H9 (cell line): ENCODE data around the gene TECRL. TPM values are rescaled to one million over a fixed set of nuclear protein-coding genes. Genes with fewer than 3 reads are reported as not detected.

Experiments used
- DNase-seq: peaks from one replicate; pipeline ENCODE4 v3.0.0-alpha.2; 2017
- H2AFZ ChIP-seq: one replicate; pipeline ENCODE4 v1.6.1; 2013; ENCODE audit warnings: mild to moderate bottlenecking, low read length, control low read depth, moderate library complexity
- H2AK5ac ChIP-seq: 2 replicates; pipeline ENCODE4 v1.6.1; 2013; ENCODE audit warnings: low read length, control low read depth, mixed read lengths; ENCODE audit not compliant: insufficient read length
- H2BK120ac ChIP-seq: one replicate; pipeline ENCODE4 v1.6.1; 2013; ENCODE audit warnings: low read depth, mild to moderate bottlenecking, low read length, control low read depth, inconsistent platforms; ENCODE audit not compliant: poor library complexity, severe bottlenecking
- H2BK12ac ChIP-seq: 2 replicates; pipeline ENCODE4 v1.6.1; 2013; ENCODE audit warnings: low read length, control low read depth, mixed read lengths, low read depth; ENCODE audit not compliant: insufficient read length
- H2BK15ac ChIP-seq: 2 replicates; pipeline ENCODE4 v1.6.1; 2013; ENCODE audit warnings: low read depth, low read length, control low read depth
- H2BK20ac ChIP-seq: one replicate; pipeline ENCODE4 v1.6.1; 2013; ENCODE audit warnings: low read depth, mild to moderate bottlenecking, low read length, control low read depth, inconsistent platforms; ENCODE audit not compliant: poor library complexity, severe bottlenecking
- H2BK5ac ChIP-seq: 2 replicates; pipeline ENCODE4 v1.6.1; 2013; ENCODE audit warnings: low read length, control low read depth, mixed read lengths; ENCODE audit not compliant: insufficient read length
- H3K14ac ChIP-seq: 2 replicates; pipeline ENCODE4 v1.6.1; 2013; ENCODE audit warnings: low read length, control low read depth; ENCODE audit not compliant: insufficient read depth
- H3K18ac ChIP-seq: 2 replicates; pipeline ENCODE4 v1.6.1; 2013; ENCODE audit warnings: low read depth, mild to moderate bottlenecking, mixed read lengths, low read length, control low read depth; ENCODE audit not compliant: insufficient read length
- H3K23ac ChIP-seq: 2 replicates; pipeline ENCODE4 v1.6.1; 2013; ENCODE audit warnings: low read length, control low read depth, mixed read lengths, low read depth; ENCODE audit not compliant: insufficient read length
- H3K23me2 ChIP-seq: 2 replicates; pipeline ENCODE4 v1.6.1; 2013; ENCODE audit warnings: low read depth, mild to moderate bottlenecking, mixed read lengths, low read length, control low read depth; ENCODE audit not compliant: insufficient read length, poor library complexity, severe bottlenecking
- H3K27ac ChIP-seq: 2 replicates; pipeline ENCODE4 v1.5.1; 2013; ENCODE audit warnings: low read length, control low read depth, mixed read lengths, low read depth; ENCODE audit not compliant: insufficient read length
- H3K27me3 ChIP-seq: 2 replicates; pipeline ENCODE4 v1.6.1; 2013; ENCODE audit warnings: low read length, control low read depth, inconsistent platforms; ENCODE audit not compliant: insufficient read depth
- H3K4ac ChIP-seq: 2 replicates; pipeline ENCODE4 v1.6.1; 2013; ENCODE audit warnings: low read depth, mild to moderate bottlenecking, control low read depth, inconsistent platforms, low read length, moderate library complexity
- H3K4me1 ChIP-seq: 2 replicates; pipeline ENCODE4 v1.6.1; 2013; ENCODE audit warnings: low read length, control low read depth, inconsistent platforms; ENCODE audit not compliant: insufficient read depth
- H3K4me2 ChIP-seq: 2 replicates; pipeline ENCODE4 v1.6.1; 2013; ENCODE audit warnings: low read length, control low read depth, mixed read lengths; ENCODE audit not compliant: insufficient read length, insufficient read depth
- H3K56ac ChIP-seq: 2 replicates; pipeline ENCODE4 v1.6.1; 2013; ENCODE audit warnings: low read depth, mild to moderate bottlenecking, mixed read lengths, low read length, control low read depth; ENCODE audit not compliant: insufficient read length
- H3K79me1 ChIP-seq: 2 replicates; pipeline ENCODE4 v1.6.1; 2013; ENCODE audit warnings: low read depth, mild to moderate bottlenecking, moderate library complexity, low read length, control low read depth, inconsistent platforms; ENCODE audit not compliant: insufficient read depth, poor library complexity, severe bottlenecking
- H3K79me2 ChIP-seq: 2 replicates; pipeline ENCODE4 v1.6.1; 2013; ENCODE audit warnings: low read length, control low read depth, inconsistent platforms; ENCODE audit not compliant: insufficient read depth
- H3K9ac ChIP-seq: 2 replicates; pipeline ENCODE4 v1.6.1; 2013; ENCODE audit warnings: low read length, control low read depth, mixed read lengths; ENCODE audit not compliant: insufficient read length; ENCODE audit errors: extremely low read depth
- H3K9me3 ChIP-seq: one replicate; pipeline ENCODE4 v1.6.1; 2013; ENCODE audit warnings: low read depth, low read length, inconsistent platforms; ENCODE audit not compliant: control insufficient read depth
- H3T11ph ChIP-seq: one replicate; pipeline ENCODE4 v1.6.1; 2013; ENCODE audit warnings: mild to moderate bottlenecking, low read length, control low read depth, inconsistent platforms
- H4K20me1 ChIP-seq: one replicate; pipeline ENCODE4 v1.6.1; 2013; ENCODE audit not compliant: control insufficient read depth, insufficient read length, insufficient read depth
- H4K5ac ChIP-seq: 2 replicates; pipeline ENCODE4 v1.6.1; 2013; ENCODE audit warnings: low read depth, mild to moderate bottlenecking, mixed read lengths, low read length, control low read depth; ENCODE audit not compliant: insufficient read length
- H4K8ac ChIP-seq: replicated peaks from 2 replicates; pipeline ENCODE4 v1.6.1; 2013; ENCODE audit warnings: low read length, control low read depth, mixed read lengths, low read depth; ENCODE audit not compliant: insufficient read length
- H4K91ac ChIP-seq: 2 replicates; pipeline ENCODE4 v1.6.1; 2013; ENCODE audit warnings: low read depth, mild to moderate bottlenecking, moderate library complexity, mixed read lengths, low read length, control low read depth; ENCODE audit not compliant: insufficient read length
- H3K27ac Mint-ChIP-seq, 3 experiments: 2 replicates in 2 of 3; 3 replicates in 1 of 3; pipeline ENCODE4 v1.8.0; 2020 to 2021; ENCODE audit warnings: mixed read lengths in 3 of 3, mild to moderate bottlenecking in 1 of 3, moderate library complexity in 1 of 3
- H3K27me3 Mint-ChIP-seq: 2 replicates; pipeline ENCODE4 v1.8.0; 2021; ENCODE audit warnings: low read depth, mild to moderate bottlenecking, moderate library complexity, mixed read lengths
- H3K36me3 Mint-ChIP-seq, 3 experiments: 2 replicates in 2 of 3; 3 replicates in 1 of 3; pipeline ENCODE4 v1.8.0; 2020 to 2021; ENCODE audit warnings: low read depth in 3 of 3, mixed read lengths in 3 of 3; ENCODE audit not compliant: insufficient read depth in 1 of 3
- H3K4me1 Mint-ChIP-seq, 2 experiments: 2 replicates each; pipeline ENCODE4 v1.8.0; 2020; ENCODE audit warnings: mixed read lengths in 2 of 2
- H3K4me3 Mint-ChIP-seq, 2 experiments: 2 replicates in 1 of 2; 3 replicates in 1 of 2; pipeline ENCODE4 v1.8.0; 2020 to 2021; ENCODE audit warnings: mild to moderate bottlenecking in 2 of 2, mixed read lengths in 2 of 2, moderate library complexity in 1 of 2
- H3K9me3 Mint-ChIP-seq, 2 experiments: 2 replicates in 1 of 2; 3 replicates in 1 of 2; pipeline ENCODE4 v1.8.0; 2020; ENCODE audit warnings: mild to moderate bottlenecking in 2 of 2, mixed read lengths in 2 of 2, moderate library complexity in 1 of 2
- WGBS: extraction: QIAGEN DNeasy Blood & Tissue Kit; methylation state at CpG from one replicate; pipeline ENCODE4 v1.1.7; 2013; ENCODE audit warnings: missing lambda C conversion rate, low lambda C conversion rate, mixed read lengths; ENCODE audit not compliant: insufficient read length; ENCODE audit errors: extremely low coverage; 5-methylcytosine and 5-hydroxymethylcytosine counted together
- total RNA-seq: library from RNA; stranded (reverse); gene quantifications from 2 replicates; pipeline ENCODE4 v1.2.1, GENCODE V29; 2021
- TF ChIP-seq, protein P1 (sequence below): fragments of 200-600 bp; sonication (generic); conservative IDR thresholded peaks from 3 replicates; pipeline ENCODE4 v1.8.0; 2021; ENCODE audit warnings: antibody characterized with exemption, mild to moderate bottlenecking

The TECRL gene
- total RNA-seq, 1 experiment from 2014 or later = not detected

DNA sequence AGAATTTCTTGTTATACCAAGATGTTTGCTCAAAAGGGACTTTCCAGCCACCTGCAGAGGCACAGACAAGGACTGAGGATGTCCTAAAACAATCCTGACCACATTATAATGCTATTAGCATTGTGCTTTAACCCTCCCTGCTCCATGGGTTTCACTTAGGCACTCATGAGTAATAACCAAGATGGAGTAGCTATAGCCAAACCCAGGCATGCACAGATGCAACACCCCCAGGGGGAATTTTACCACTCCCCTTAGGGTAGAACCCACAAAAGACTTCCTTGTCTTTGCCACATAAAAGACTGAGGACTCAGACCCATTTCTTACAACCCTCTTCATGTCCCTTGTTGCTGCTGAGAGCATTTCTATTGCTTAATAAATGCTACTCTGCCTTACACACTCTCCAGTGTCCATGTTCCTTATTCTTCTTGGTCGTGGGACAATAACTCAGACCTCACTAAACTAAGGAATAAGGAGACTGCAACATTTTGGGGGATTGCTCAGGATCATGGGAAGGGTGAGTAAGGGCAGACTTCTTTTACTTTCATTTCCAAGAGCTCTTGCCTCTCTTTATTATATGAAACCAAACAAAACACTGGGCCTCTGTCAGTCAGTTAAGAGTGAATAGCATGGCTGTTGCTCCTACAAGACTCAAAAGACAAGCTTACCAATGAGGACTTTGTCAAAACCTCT lies 103.5 kb downstream of the TECRL start:
- Histone ChIP-seq H3K18ac (no peak overlapping the region), H3K27ac (no peak overlapping the region), H2BK15ac (no peak overlapping the region), H3K23me2 (no peaks in the 10 kb centered on the region), H3K14ac (no peak overlapping the region), H4K8ac (no peak overlapping the region), H2BK120ac (no peak overlapping the region), H2AFZ (no peak overlapping the region), H3K4me2 (no peak overlapping the region), H3K9ac (no peak overlapping the region), H4K20me1 (no peaks in the 10 kb centered on the region), H2BK20ac (no peak overlapping the region), H3K9me3 (peaks cover 25% of the 10 kb centered on the region), H4K5ac (no peak overlapping the region), H3K79me2 (no peaks in the 10 kb centered on the region), H2AK5ac (no peak overlapping the region), H2BK12ac (no peak overlapping the region), H3T11ph (no peak overlapping the region), H3K23ac (no peak overlapping the region), H3K56ac (no peak overlapping the region), H2BK5ac (no peak overlapping the region), H4K91ac (no peak overlapping the region), H3K27me3 (no peaks in the 10 kb centered on the region), H3K4me1 (no peaks in the 10 kb centered on the region), H3K79me1 (no peaks in the 10 kb centered on the region), H3K4ac (no peak overlapping the region)
- WGBS = no CpG with 5 or more reads among the region's 1 CpG
- Mint-ChIP-seq H3K27me3 (no peaks in the 10 kb centered on the region), H3K9me3 (peaks cover 16 to 23% of the 10 kb centered on the region in 2 experiments), H3K27ac (no peak overlapping the region), H3K4me1 (no peaks in the 10 kb centered on the region), H3K4me3 (no peak overlapping the region), H3K36me3 (peaks cover 4 to 22% (median 7%) of the 10 kb centered on the region in 3 experiments; a peak in 4 of 7 replicates)
- TF ChIP-seq, protein P1, sequence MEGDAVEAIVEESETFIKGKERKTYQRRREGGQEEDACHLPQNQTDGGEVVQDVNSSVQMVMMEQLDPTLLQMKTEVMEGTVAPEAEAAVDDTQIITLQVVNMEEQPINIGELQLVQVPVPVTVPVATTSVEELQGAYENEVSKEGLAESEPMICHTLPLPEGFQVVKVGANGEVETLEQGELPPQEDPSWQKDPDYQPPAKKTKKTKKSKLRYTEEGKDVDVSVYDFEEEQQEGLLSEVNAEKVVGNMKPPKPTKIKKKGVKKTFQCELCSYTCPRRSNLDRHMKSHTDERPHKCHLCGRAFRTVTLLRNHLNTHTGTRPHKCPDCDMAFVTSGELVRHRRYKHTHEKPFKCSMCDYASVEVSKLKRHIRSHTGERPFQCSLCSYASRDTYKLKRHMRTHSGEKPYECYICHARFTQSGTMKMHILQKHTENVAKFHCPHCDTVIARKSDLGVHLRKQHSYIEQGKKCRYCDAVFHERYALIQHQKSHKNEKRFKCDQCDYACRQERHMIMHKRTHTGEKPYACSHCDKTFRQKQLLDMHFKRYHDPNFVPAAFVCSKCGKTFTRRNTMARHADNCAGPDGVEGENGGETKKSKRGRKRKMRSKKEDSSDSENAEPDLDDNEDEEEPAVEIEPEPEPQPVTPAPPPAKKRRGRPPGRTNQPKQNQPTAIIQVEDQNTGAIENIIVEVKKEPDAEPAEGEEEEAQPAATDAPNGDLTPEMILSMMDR = no peak
- DNase-seq = no peak
